Measurements from ENCODE around the gene GMCL2.

GMCL2 gene

DNA sequence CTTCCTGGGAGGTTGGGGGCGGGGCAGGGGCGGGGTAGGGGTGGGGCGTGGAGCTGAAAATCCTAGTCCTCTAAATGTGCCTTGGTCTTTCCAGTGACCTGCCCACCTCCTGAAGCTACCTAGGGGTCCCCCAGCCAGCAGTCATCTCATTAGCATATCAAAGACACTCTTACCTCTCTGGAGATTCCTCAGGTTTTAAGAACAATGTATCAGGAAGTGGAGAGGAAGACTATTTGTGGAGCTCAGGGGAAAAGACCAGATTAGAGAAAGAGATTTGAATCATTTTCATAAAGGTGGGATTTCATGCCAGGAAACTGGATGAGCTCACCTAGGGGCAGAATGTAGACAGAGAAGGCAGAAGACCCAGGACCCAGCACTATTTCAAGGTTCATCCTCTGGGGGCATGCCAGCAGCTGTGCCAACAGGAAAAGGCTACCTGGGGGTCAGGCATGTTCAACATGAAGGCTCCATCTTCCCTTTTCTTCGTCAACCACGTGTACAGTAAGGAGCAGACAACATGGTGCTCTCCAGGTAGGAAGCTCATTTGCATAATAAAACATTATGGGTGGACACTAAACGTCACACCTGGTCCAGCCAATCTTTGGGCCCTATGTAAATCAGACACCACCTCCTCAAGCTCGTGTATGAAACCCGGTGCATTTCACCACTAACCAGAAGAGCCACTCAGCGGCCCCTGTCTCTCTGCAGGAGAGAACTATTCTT, 6.9 kb downstream of the GMCL2 start:
- H3K9me3 ChIP-seq (ENCODE audit: control insufficient read depth in 2 of 2, low read length in 2 of 2), result peaks cover 0 to 4% of the 10 kb centered on the region in 2 donors
- no peak overlapping the region for H3K9ac ChIP-seq (ENCODE audit: low read length in 2 of 2)
- H3K4me1 ChIP-seq (ENCODE audit: control insufficient read depth, insufficient read depth, low read length), result no peaks in the 10 kb centered on the region
- no peak overlapping the region for H3K27ac ChIP-seq (ENCODE audit: low read length)
- H3K36me3 ChIP-seq (ENCODE audit: control insufficient read depth in 2 of 2, insufficient read depth in 2 of 2, low read length in 2 of 2), result no peaks in the 10 kb centered on the region
- H3K27me3 ChIP-seq (ENCODE audit: control insufficient read depth in 1 of 2, insufficient read depth in 2 of 2, low read length in 2 of 2), result peaks cover 0 to 3% of the 10 kb centered on the region in 2 donors
- H3K4me3 ChIP-seq (ENCODE audit: low read length in 2 of 2), result no peak overlapping the region

DNA sequence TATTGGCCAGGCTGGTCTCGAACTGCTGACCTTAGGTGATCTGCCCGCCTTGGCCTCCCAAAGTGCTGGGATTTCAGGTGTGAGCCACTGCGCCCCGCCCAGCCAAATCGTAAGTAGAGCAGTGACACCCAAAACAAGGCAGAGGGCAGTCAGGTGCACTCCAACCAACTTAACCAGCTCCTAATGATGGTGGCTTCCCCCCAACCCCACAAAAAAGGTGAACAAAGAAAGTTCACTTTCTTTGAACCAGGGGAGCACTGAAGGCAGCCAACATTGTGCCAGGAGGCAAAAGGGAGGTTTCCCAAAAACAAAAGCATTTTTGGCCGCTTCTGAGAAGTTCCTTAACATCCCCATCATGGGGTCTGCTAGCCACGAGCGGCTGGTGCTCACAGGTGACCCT, 9.6 kb downstream of the GMCL2 start:
- H3K9ac ChIP-seq (ENCODE audit: low read length in 2 of 2), result no peak overlapping the region
- peaks cover 0 to 4% of the 10 kb centered on the region in 2 donors for H3K9me3 ChIP-seq (ENCODE audit: control insufficient read depth in 2 of 2, low read length in 2 of 2)
- H3K27ac ChIP-seq (ENCODE audit: low read length), result no peak overlapping the region
- H3K4me1 ChIP-seq (ENCODE audit: control insufficient read depth, insufficient read depth, low read length), result no peaks in the 10 kb centered on the region
- no peaks in the 10 kb centered on the region for H3K36me3 ChIP-seq (ENCODE audit: control insufficient read depth in 2 of 2, insufficient read depth in 2 of 2, low read length in 2 of 2)
- H3K27me3 ChIP-seq (ENCODE audit: control insufficient read depth in 1 of 2, insufficient read depth in 2 of 2, low read length in 2 of 2), result peaks cover 0 to 3% of the 10 kb centered on the region in 2 donors
- H3K4me3 ChIP-seq (ENCODE audit: low read length in 2 of 2), result no peak overlapping the region

DNA sequence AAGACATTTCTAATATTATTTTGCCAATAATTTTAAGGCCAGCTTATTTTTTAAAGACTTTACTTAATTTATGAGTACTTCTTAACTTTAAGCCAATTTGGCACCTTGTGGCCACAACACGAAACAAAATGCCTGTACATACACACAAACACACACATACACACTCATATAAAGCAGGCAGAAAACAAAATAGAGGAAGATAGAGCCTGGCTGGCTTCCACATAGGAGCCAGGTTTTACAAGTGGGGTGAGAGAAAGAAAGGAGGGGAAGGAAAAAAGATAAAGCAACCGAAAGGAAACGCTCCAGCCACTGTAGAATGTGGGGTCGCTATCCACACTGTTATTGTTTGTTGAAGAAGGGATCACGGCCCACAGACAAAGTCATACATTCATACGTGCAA, 10.4 kb downstream of the GMCL2 start:
- Histone ChIP-seq H3K27me3 (ENCODE audit: control insufficient read depth in 1 of 2, insufficient read depth in 2 of 2, low read length in 2 of 2) (peaks cover 0 to 3% of the 10 kb centered on the region in 2 donors), H3K36me3 (ENCODE audit: control insufficient read depth in 2 of 2, insufficient read depth in 2 of 2, low read length in 2 of 2) (no peaks in the 10 kb centered on the region), H3K4me1 (ENCODE audit: control insufficient read depth, insufficient read depth, low read length) (no peaks in the 10 kb centered on the region), H3K4me3 (ENCODE audit: low read length in 2 of 2) (no peak overlapping the region), H3K9me3 (ENCODE audit: control insufficient read depth in 2 of 2, low read length in 2 of 2) (peaks cover 0 to 4% of the 10 kb centered on the region in 2 donors), H3K27ac (ENCODE audit: low read length) (no peak overlapping the region), H3K9ac (ENCODE audit: low read length in 2 of 2) (no peak overlapping the region)

DNA sequence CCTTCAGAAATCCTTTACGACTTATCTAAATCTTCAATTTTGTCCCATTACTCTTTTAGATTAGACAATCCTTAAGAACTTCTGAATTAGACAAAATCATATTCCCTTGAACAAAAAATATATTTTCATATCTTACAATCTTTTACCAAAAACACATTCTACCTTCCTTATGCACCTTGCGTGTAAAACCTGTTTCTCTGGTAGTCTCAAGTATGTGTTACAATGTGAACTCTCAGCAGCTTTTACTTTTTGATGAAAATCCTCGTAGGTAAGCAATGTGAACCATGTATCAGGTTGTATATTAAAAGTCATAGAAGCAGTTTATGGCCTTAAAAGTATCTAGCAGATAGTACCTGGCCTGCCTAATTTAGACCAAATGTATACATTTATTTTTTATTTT, 12.7 kb downstream of the GMCL2 start:
- Histone ChIP-seq H3K4me3 (ENCODE audit: low read length in 2 of 2) (no peak overlapping the region), H3K36me3 (ENCODE audit: control insufficient read depth in 2 of 2, insufficient read depth in 2 of 2, low read length in 2 of 2) (no peaks in the 10 kb centered on the region), H3K9ac (ENCODE audit: low read length in 2 of 2) (no peak overlapping the region), H3K4me1 (ENCODE audit: control insufficient read depth, insufficient read depth, low read length) (no peaks in the 10 kb centered on the region), H3K9me3 (ENCODE audit: control insufficient read depth in 2 of 2, low read length in 2 of 2) (peaks cover 0 to 1% of the 10 kb centered on the region in 2 donors), H3K27ac (ENCODE audit: low read length) (no peak overlapping the region), H3K27me3 (ENCODE audit: control insufficient read depth in 1 of 2, insufficient read depth in 2 of 2, low read length in 2 of 2) (no peaks in the 10 kb centered on the region)

DNA sequence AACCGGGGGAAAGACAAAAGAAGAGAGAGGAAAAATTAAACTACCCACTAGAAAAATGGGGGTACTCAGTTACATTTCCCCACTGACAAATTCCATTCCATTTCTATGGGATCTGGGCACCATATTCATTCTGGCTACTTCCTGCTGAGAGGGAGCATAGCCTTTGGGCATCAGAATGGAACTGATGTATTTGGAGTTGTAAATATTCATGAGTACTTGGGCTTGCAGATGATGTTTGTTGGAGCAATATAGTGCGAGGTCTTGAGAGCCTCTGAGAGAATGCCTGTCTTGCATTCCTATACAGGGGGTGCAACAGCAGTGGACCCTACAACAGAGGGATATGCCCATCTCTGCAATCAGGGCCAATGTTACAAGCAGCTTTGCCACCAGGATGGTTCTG, 16.7 kb downstream of the GMCL2 start:
- Histone ChIP-seq H3K36me3 (ENCODE audit: control insufficient read depth in 2 of 2, insufficient read depth in 2 of 2, low read length in 2 of 2) (no peaks in the 10 kb centered on the region), H3K27me3 (ENCODE audit: control insufficient read depth in 1 of 2, insufficient read depth in 2 of 2, low read length in 2 of 2) (peaks cover 7 to 9% of the 10 kb centered on the region in 2 donors), H3K27ac (ENCODE audit: low read length) (no peak overlapping the region), H3K9ac (ENCODE audit: low read length in 2 of 2) (no peak overlapping the region), H3K9me3 (ENCODE audit: control insufficient read depth in 2 of 2, low read length in 2 of 2) (no peaks in the 10 kb centered on the region), H3K4me1 (ENCODE audit: control insufficient read depth, insufficient read depth, low read length) (no peaks in the 10 kb centered on the region), H3K4me3 (ENCODE audit: low read length in 2 of 2) (no peak overlapping the region)

DNA sequence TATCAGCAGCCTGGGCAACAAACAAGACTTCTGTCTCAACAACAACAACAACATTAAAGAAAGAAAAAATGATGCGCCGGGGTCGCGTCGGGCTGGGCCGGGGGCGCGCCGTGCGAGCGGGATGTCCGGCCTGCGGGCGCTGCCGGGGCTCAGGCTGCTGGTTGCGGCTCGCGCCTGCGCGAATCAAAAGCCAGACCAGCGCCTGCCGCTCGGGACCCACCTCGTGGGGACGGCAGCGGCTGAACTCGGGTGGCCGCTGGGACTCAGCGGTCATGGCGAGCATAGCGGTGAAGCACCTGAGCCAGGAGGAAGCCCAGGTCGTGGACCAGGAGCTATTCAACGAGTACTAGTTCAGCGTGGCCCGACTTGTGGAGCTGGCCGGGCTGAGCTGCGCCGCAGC, 21.6 kb downstream of the GMCL2 start:
- Histone ChIP-seq H3K27ac (ENCODE audit: low read length) (no peak overlapping the region), H3K4me3 (ENCODE audit: low read length in 2 of 2) (no peak overlapping the region), H3K36me3 (ENCODE audit: control insufficient read depth in 2 of 2, insufficient read depth in 2 of 2, low read length in 2 of 2) (no peaks in the 10 kb centered on the region), H3K4me1 (ENCODE audit: control insufficient read depth, insufficient read depth, low read length) (peaks cover 5% of the 10 kb centered on the region), H3K9me3 (ENCODE audit: control insufficient read depth in 2 of 2, low read length in 2 of 2) (no peaks in the 10 kb centered on the region), H3K27me3 (ENCODE audit: control insufficient read depth in 1 of 2, insufficient read depth in 2 of 2, low read length in 2 of 2) (peaks cover 23 to 28% of the 10 kb centered on the region in 2 donors), H3K9ac (ENCODE audit: low read length in 2 of 2) (no peak overlapping the region)

DNA sequence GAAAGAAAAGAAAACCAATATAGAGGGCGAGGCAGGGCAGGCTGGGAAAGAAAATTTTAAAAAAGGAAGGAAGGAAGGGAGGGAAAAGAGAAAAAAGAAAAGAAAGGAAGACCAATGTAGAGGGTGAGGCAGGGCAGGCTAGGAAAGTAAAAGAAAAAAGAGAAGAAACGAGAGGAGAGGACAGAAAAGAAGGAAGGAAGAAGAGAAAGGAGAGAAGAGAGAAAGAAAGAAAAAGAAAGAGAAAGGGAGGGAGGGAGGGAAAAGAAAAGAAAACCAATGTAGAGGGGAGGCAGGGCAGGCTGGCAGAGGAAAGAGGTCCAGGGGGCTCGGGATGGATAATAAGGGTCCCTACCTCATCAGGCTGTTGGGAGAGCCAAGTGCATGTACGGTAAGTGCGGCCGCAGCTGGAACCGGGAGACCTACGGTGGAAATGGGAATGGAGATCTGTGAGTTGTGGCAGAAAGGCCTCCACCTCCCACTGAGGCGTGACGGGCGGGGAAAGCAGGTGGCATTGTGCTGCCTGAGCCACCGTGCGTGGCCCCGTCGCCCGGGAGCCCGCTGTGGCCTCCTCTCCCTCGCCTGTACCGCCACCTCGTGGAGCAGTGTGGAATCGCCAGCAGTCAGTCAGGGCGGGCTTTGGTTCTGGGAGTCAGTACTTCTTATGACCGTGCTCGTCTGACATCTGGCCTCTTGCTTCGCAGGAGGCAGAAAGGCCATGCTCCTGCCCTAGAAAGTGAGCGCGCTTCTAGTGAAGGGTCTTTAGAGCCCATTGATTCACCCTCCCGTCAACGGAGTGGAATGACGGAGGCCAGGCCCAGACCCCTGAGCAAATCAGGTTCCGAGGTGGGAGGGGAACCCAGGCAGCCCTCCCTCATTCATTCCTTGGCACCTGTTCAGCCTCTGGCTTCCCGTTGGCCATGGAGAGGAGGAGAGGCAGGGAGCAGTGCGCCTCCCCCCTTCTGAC, 23.1 kb downstream of the GMCL2 start:
- H3K9ac ChIP-seq (ENCODE audit: low read length in 2 of 2), result peak overlapping the region in 1 of 2 donors; percentile 29
- no peaks in the 10 kb centered on the region for H3K36me3 ChIP-seq (ENCODE audit: control insufficient read depth in 2 of 2, insufficient read depth in 2 of 2, low read length in 2 of 2)
- H3K4me1 ChIP-seq (ENCODE audit: control insufficient read depth, insufficient read depth, low read length), result peaks cover 5% of the 10 kb centered on the region
- H3K27ac ChIP-seq (ENCODE audit: low read length), result no peak overlapping the region
- peaks cover 23 to 28% of the 10 kb centered on the region in 2 donors for H3K27me3 ChIP-seq (ENCODE audit: control insufficient read depth in 1 of 2, insufficient read depth in 2 of 2, low read length in 2 of 2)
- no peaks in the 10 kb centered on the region for H3K9me3 ChIP-seq (ENCODE audit: control insufficient read depth in 2 of 2, low read length in 2 of 2)
- peak overlapping the region; percentile 12 to 69 for H3K4me3 ChIP-seq (ENCODE audit: low read length in 2 of 2)

DNA sequence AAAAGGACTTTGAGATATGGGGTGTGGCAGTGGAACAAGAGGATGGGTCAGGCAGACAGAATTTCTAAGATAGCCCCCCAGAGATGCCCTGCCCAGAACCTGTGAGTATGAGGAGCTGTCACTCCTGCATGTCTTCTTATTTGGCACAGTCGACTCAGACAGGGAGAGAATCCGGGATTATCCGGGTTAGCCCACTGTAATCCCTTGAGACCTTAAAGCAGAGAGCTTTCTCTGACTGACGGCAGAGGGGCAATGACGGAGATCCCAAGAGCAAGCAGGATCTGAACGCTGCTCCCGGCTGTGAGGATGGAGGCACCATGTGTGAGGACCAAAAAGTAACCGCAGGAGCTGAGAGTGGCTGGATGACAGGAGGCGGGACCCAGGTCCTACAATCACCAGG, 24.7 kb downstream of the GMCL2 start:
- Histone ChIP-seq H3K4me1 (ENCODE audit: control insufficient read depth, insufficient read depth, low read length) (peaks cover 5% of the 10 kb centered on the region), H3K27me3 (ENCODE audit: control insufficient read depth in 1 of 2, insufficient read depth in 2 of 2, low read length in 2 of 2) (peaks cover 23 to 28% of the 10 kb centered on the region in 2 donors), H3K9me3 (ENCODE audit: control insufficient read depth in 2 of 2, low read length in 2 of 2) (no peaks in the 10 kb centered on the region), H3K4me3 (ENCODE audit: low read length in 2 of 2) (no peak overlapping the region), H3K36me3 (ENCODE audit: control insufficient read depth in 2 of 2, insufficient read depth in 2 of 2, low read length in 2 of 2) (no peaks in the 10 kb centered on the region), H3K9ac (ENCODE audit: low read length in 2 of 2) (no peak overlapping the region), H3K27ac (ENCODE audit: low read length) (no peak overlapping the region)

DNA sequence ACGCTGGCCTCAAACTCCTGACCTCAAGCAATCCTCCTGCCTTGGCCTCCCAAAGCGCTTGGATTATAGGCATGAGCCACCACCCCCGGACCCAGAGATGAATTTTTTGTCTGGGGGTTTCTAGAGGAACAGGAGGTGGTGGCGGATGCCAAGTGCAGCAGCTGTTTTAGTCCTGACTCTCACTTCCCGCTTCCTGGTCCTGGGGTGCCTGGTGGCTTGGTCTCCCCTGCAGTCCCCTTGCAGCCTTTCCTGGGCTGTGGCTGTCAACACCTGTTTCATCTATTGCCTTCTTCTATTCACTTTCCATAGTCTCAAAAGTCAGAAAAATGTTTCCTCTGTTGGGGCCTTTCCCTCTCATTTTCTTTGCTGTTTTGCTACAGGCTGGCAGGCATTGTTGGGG, 27.0 kb downstream of the GMCL2 start:
- no peak overlapping the region for H3K9ac ChIP-seq (ENCODE audit: low read length in 2 of 2)
- no peaks in the 10 kb centered on the region for H3K9me3 ChIP-seq (ENCODE audit: control insufficient read depth in 2 of 2, low read length in 2 of 2)
- no peaks in the 10 kb centered on the region for H3K36me3 ChIP-seq (ENCODE audit: control insufficient read depth in 2 of 2, insufficient read depth in 2 of 2, low read length in 2 of 2)
- no peak overlapping the region for H3K27ac ChIP-seq (ENCODE audit: low read length)
- no peak overlapping the region for H3K4me3 ChIP-seq (ENCODE audit: low read length in 2 of 2)
- H3K27me3 ChIP-seq (ENCODE audit: control insufficient read depth in 1 of 2, insufficient read depth in 2 of 2, low read length in 2 of 2), result peaks cover 12 to 18% of the 10 kb centered on the region in 2 donors
- H3K4me1 ChIP-seq (ENCODE audit: control insufficient read depth, insufficient read depth, low read length), result peaks cover 5% of the 10 kb centered on the region

DNA sequence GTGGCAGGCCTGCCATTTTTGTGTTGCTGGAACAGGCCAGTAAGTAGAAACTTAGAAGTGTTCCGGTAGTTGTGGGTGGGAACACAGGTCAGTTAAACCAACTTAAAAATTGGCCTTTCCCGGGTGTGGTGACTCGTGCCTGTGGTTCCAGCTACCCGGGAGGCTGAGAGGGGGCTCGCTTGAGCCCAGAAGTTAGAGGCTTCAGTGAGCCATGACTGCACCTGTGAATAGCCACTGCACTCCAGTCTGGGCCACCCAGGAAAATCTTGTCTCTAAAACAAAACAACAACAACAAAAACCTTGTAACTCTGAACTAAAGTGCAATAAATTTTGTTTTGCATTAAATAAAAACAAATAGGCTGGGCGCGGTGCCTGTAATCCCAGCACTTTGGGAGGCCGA, 32.1 kb downstream of the GMCL2 start:
- no peaks in the 10 kb centered on the region for H3K27me3 ChIP-seq (ENCODE audit: control insufficient read depth in 1 of 2, insufficient read depth in 2 of 2, low read length in 2 of 2)
- H3K4me3 ChIP-seq (ENCODE audit: low read length in 2 of 2), result no peak overlapping the region
- peaks cover 16% of the 10 kb centered on the region for H3K4me1 ChIP-seq (ENCODE audit: control insufficient read depth, insufficient read depth, low read length)
- peaks cover 0 to 15% of the 10 kb centered on the region in 2 donors for H3K36me3 ChIP-seq (ENCODE audit: control insufficient read depth in 2 of 2, insufficient read depth in 2 of 2, low read length in 2 of 2)
- no peaks in the 10 kb centered on the region for H3K9me3 ChIP-seq (ENCODE audit: control insufficient read depth in 2 of 2, low read length in 2 of 2)
- no peak overlapping the region for H3K9ac ChIP-seq (ENCODE audit: low read length in 2 of 2)
- no peak overlapping the region for H3K27ac ChIP-seq (ENCODE audit: low read length)
